ENCODE measurements around the gene VASH2.
"Not testable (repeated sequence)": the region's sequence is repeated elsewhere in the genome, so short reads cannot be mapped to it uniquely, and the experiment has no call there.

GRCh38 chr1:212914110-212914509 is 36.2 kb upstream of the VASH2 start:
- not testable (repeated sequence) for TF ChIP-seq POLR2A (IDR thresholded peaks at IDR 0.05); CTCF (IDR thresholded peaks at IDR 0.05 in 8 of 11, conservative IDR thresholded peaks at IDR 0.05 in 3 of 11); POLR2AphosphoS5 (IDR thresholded peaks at IDR 0.05)

Data from spleen (tissue), 7 donors.